ENCODE measurements around the gene ENDOV. TPM values are rescaled to one million over a fixed set of nuclear protein-coding genes. Genes with fewer than 3 reads are reported as not detected.
"Not testable (repeated sequence)": the region's sequence is repeated elsewhere in the genome, so short reads cannot be mapped to it uniquely, and the experiment has no call there.

ENDOV gene
- total and polyA plus RNA-seq, 2 of the 13 experiments (the other 11 are each of a cell fraction or from before 2014, with no cell fraction given): 15.1 to 17.1 TPM

- no TSS peak for BruUV-seq (replicated peaks)
- DNase-seq (ENCODE audit: low spot score) (no peak), FAIRE-seq (no peak), ATAC-seq (no peak)
- ChIA-PET CTCF (ENCODE audit: low intra/inter-chr PET ratio, low total read pairs) (no interaction called here), POLR2A (no interaction called here)
- Histone ChIP-seq H3K4me3 (replicated peaks in 1 of 3; ENCODE audit: insufficient read depth in 1 of 3, low read depth in 2 of 3, low read length in 3 of 3) (no peak overlapping the region), H3K4me2 (ENCODE audit: low read depth, low read length) (no peak overlapping the region), H3K9ac (ENCODE audit: insufficient read depth, low read depth, low read length) (no peak overlapping the region), H3K27ac (ENCODE audit: extremely low read length, insufficient read depth, low read length) (no peak overlapping the region), H3K27me3 (ENCODE audit: control insufficient read depth in 1 of 2, insufficient read depth in 2 of 2, low read length in 2 of 2) (no peaks in the 10 kb centered on the region; a peak in 1 of 5 replicates), H3K36me3 (replicated peaks in 1 of 2; ENCODE audit: control insufficient read depth in 1 of 2, insufficient read depth in 2 of 2, low read length in 2 of 2) (no peaks in the 10 kb centered on the region), H4K20me1 (ENCODE audit: insufficient read depth, low read length) (no peaks in the 10 kb centered on the region), H3K79me2 (ENCODE audit: insufficient read depth, low read length) (no peaks in the 10 kb centered on the region), H3K9me3 (ENCODE audit: low read length) (no peaks in the 10 kb centered on the region), H3K4me1 (ENCODE audit: insufficient read depth, low read length) (peaks cover 13% of the 10 kb centered on the region; the same call in 1 of the 2 replicates), H2AFZ (ENCODE audit: low read length) (no peak overlapping the region)
- 64% methylated on average over 8 of the region's 8 CpGs for WGBS (ENCODE audit: low lambda C conversion rate)
- TF ChIP-seq, protein P1, sequence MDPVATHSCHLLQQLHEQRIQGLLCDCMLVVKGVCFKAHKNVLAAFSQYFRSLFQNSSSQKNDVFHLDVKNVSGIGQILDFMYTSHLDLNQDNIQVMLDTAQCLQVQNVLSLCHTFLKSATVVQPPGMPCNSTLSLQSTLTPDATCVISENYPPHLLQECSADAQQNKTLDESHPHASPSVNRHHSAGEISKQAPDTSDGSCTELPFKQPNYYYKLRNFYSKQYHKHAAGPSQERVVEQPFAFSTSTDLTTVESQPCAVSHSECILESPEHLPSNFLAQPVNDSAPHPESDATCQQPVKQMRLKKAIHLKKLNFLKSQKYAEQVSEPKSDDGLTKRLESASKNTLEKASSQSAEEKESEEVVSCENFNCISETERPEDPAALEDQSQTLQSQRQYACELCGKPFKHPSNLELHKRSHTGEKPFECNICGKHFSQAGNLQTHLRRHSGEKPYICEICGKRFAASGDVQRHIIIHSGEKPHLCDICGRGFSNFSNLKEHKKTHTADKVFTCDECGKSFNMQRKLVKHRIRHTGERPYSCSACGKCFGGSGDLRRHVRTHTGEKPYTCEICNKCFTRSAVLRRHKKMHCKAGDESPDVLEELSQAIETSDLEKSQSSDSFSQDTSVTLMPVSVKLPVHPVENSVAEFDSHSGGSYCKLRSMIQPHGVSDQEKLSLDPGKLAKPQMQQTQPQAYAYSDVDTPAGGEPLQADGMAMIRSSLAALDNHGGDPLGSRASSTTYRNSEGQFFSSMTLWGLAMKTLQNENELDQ (CRISPR knock-in tag; IDR thresholded peaks at IDR 0.05; ENCODE audit: borderline replicate concordance): no peak
- TF ChIP-seq, protein P2, sequence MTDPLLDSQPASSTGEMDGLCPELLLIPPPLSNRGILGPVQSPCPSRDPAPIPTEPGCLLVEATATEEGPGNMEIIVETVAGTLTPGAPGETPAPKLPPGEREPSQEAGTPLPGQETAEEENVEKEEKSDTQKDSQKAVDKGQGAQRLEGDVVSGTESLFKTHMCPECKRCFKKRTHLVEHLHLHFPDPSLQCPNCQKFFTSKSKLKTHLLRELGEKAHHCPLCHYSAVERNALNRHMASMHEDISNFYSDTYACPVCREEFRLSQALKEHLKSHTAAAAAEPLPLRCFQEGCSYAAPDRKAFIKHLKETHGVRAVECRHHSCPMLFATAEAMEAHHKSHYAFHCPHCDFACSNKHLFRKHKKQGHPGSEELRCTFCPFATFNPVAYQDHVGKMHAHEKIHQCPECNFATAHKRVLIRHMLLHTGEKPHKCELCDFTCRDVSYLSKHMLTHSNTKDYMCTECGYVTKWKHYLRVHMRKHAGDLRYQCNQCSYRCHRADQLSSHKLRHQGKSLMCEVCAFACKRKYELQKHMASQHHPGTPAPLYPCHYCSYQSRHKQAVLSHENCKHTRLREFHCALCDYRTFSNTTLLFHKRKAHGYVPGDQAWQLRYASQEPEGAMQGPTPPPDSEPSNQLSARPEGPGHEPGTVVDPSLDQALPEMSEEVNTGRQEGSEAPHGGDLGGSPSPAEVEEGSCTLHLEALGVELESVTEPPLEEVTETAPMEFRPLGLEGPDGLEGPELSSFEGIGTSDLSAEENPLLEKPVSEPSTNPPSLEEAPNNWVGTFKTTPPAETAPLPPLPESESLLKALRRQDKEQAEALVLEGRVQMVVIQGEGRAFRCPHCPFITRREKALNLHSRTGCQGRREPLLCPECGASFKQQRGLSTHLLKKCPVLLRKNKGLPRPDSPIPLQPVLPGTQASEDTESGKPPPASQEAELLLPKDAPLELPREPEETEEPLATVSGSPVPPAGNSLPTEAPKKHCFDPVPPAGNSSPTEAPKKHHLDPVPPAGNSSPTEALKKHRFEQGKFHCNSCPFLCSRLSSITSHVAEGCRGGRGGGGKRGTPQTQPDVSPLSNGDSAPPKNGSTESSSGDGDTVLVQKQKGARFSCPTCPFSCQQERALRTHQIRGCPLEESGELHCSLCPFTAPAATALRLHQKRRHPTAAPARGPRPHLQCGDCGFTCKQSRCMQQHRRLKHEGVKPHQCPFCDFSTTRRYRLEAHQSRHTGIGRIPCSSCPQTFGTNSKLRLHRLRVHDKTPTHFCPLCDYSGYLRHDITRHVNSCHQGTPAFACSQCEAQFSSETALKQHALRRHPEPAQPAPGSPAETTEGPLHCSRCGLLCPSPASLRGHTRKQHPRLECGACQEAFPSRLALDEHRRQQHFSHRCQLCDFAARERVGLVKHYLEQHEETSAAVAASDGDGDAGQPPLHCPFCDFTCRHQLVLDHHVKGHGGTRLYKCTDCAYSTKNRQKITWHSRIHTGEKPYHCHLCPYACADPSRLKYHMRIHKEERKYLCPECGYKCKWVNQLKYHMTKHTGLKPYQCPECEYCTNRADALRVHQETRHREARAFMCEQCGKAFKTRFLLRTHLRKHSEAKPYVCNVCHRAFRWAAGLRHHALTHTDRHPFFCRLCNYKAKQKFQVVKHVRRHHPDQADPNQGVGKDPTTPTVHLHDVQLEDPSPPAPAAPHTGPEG (CRISPR knock-in tag; IDR thresholded peaks at IDR 0.05): no peak
- TF ChIP-seq MYPOP (CRISPR knock-in tag; IDR thresholded peaks at IDR 0.05): no peak
- TF ChIP-seq ZNF234 (CRISPR knock-in tag; conservative IDR thresholded peaks at IDR 0.05): no peak
- no peak for TF ChIP-seq FOXK1 (CRISPR knock-in tag; IDR thresholded peaks at IDR 0.05; ENCODE audit: borderline replicate concordance, low read depth)
- TF ChIP-seq SP1 (IDR thresholded peaks at IDR 0.05): no peak
- TF ChIP-seq SP1 (CRISPR knock-in tag; IDR thresholded peaks at IDR 0.05): no peak
- no peak for TF ChIP-seq NFYB (CRISPR knock-in tag; IDR thresholded peaks at IDR 0.05)
- TF ChIP-seq PPARG (CRISPR knock-in tag; conservative IDR thresholded peaks at IDR 0.05): no peak
- TF ChIP-seq SIX1 (CRISPR knock-in tag; IDR thresholded peaks at IDR 0.05; ENCODE audit: borderline replicate concordance): no peak
- intact Hi-C loops (cut with micrococcal nuclease; ENCODE audit: unreplicated experiment) (no loop called here), in situ Hi-C loops (cut with HindIII; ENCODE audit: extremely low pct_ligation_motif_present, low pct_unique_long_range_greater_than_20kb) (no loop called here)
These were observed 8.8 kb upstream of the ENDOV start for GRCh38 chr17:80406146-80406545.

GRCh38 chr17:80407917-80408316, 7.0 kb upstream of the ENDOV start:
- H3K27me3 ChIP-seq (ENCODE audit: control insufficient read depth in 1 of 2, insufficient read depth in 2 of 2, low read length in 2 of 2); DNase-seq (ENCODE audit: low spot score); H4K20me1 ChIP-seq (ENCODE audit: insufficient read depth, low read length); BruUV-seq (replicated peaks); H3K9me3 ChIP-seq (ENCODE audit: low read length); in situ Hi-C loops (cut with HindIII; ENCODE audit: extremely low pct_ligation_motif_present, low pct_unique_long_range_greater_than_20kb); H3K4me3 ChIP-seq (replicated peaks in 1 of 3; ENCODE audit: insufficient read depth in 1 of 3, low read depth in 2 of 3, low read length in 3 of 3); H2AFZ ChIP-seq (ENCODE audit: low read length); POLR2A ChIA-PET; H3K79me2 ChIP-seq (ENCODE audit: insufficient read depth, low read length); ATAC-seq; CTCF ChIA-PET (ENCODE audit: low intra/inter-chr PET ratio, low total read pairs); H3K27ac ChIP-seq (ENCODE audit: extremely low read length, insufficient read depth, low read length); H3K4me2 ChIP-seq (ENCODE audit: low read depth, low read length); intact Hi-C loops (cut with micrococcal nuclease; ENCODE audit: unreplicated experiment); H3K36me3 ChIP-seq (replicated peaks in 1 of 2; ENCODE audit: control insufficient read depth in 1 of 2, insufficient read depth in 2 of 2, low read length in 2 of 2); FAIRE-seq; H3K9ac ChIP-seq (ENCODE audit: insufficient read depth, low read depth, low read length): not testable (repeated sequence)
- 88% methylated on average over 5 of the region's 5 CpGs for WGBS (ENCODE audit: low lambda C conversion rate)
- H3K4me1 ChIP-seq (ENCODE audit: insufficient read depth, low read length): peaks cover 13% of the 10 kb centered on the region; the same call in 1 of the 2 replicates
